Measurements from ENCODE around the gene HSF2BP. TPM values are rescaled to one million over a fixed set of nuclear protein-coding genes. Genes with fewer than 3 reads are reported as not detected.

The HSF2BP gene
- total RNA-seq, 4 donors from 2014 or later, result 0.29 to 5.7 (median 1.2) TPM; not detected in 1

GRCh38 chr21:43585514-43585913, 73.8 kb downstream of the HSF2BP start:
- no peaks in the 10 kb centered on the region for H3K27me3 ChIP-seq
- H3K4me1 ChIP-seq, result no peaks in the 10 kb centered on the region
- no peaks in the 10 kb centered on the region for H3K9me3 ChIP-seq
- peak overlapping the region; percentile 54 to 60 for H3K27ac ChIP-seq
- H3K36me3 ChIP-seq, result no peaks in the 10 kb centered on the region
- TF ChIP-seq CTCF (IDR thresholded peaks at IDR 0.05), result no peak
- TF ChIP-seq POLR2A (IDR thresholded peaks at IDR 0.05), result no peak
- intact Hi-C loops (cut with DNase I; ENCODE audit: low total_unique reads), result no loop called here
- no peak overlapping the region for H3K4me3 ChIP-seq
- no peak for DNase-seq

DNA sequence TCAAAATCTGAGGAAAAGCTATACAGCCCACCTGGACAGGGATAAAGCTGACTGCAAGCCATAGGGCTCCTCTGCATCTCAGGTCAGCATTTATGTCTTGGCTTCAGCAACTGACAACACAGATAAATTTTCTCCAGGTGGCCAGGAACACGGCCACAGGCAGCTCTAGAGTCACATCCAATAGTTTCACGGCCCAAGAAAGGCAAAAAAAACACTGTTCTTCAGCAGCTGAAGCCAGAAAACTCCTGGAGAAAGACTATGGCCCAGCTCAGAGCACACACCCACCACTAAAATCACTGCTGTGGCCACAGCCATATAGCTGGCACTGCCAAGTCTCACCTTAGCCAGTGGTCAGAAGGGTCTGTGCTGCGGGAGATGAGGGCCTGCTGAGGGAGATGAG, 77.8 kb downstream of the HSF2BP start:
- intact Hi-C loops (cut with DNase I; ENCODE audit: low total_unique reads), result no loop called here

GRCh38 chr21:43578677-43579303, 80.5 kb downstream of the HSF2BP start:
- DNase-seq, result no peak
- Histone ChIP-seq H3K4me3 (no peak overlapping the region), H3K27ac (no peak overlapping the region), H3K9me3 (no peaks in the 10 kb centered on the region), H3K36me3 (no peaks in the 10 kb centered on the region), H3K27me3 (no peaks in the 10 kb centered on the region), H3K4me1 (peaks cover 0 to 5% of the 10 kb centered on the region in 2 donors)
- intact Hi-C loops (cut with DNase I; ENCODE audit: low total_unique reads), result no loop called here
- TF ChIP-seq CTCF (IDR thresholded peaks at IDR 0.05) (no peak), POLR2A (IDR thresholded peaks at IDR 0.05) (no peak)

More for the DNA sequence above, 77.8 kb downstream of the HSF2BP start:
- TF ChIP-seq CTCF (IDR thresholded peaks at IDR 0.05) (no peak), POLR2A (IDR thresholded peaks at IDR 0.05) (no peak)
- no peak for DNase-seq
- Histone ChIP-seq H3K9me3 (no peaks in the 10 kb centered on the region), H3K27me3 (no peaks in the 10 kb centered on the region), H3K4me1 (no peaks in the 10 kb centered on the region), H3K36me3 (no peaks in the 10 kb centered on the region), H3K27ac (peak overlapping the region; percentile 59 to 69), H3K4me3 (no peak overlapping the region)

DNA sequence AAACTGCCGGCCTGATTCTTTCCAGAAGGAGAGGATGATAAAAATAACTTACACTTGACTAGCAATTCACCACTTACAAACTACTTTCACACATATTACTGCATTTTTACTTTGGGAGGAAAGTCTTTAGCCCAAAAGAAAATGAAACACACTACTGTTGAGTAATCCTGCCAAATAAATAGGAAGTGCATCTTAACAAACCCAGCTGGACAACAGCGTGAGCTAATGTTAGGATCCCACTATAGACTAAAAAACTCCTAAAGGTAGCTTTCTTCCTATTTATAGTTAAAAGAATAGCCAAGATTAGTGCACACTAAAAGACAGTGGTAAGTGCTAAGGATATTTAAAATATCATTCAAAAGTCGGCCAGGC, 83.8 kb downstream of the HSF2BP start:
- H3K36me3 ChIP-seq, result no peaks in the 10 kb centered on the region
- no peaks in the 10 kb centered on the region for H3K27me3 ChIP-seq
- H3K4me1 ChIP-seq, result peaks cover 0 to 5% of the 10 kb centered on the region in 2 donors
- TF ChIP-seq POLR2A (IDR thresholded peaks at IDR 0.05) (no peak), CTCF (IDR thresholded peaks at IDR 0.05) (no peak)
- DNase-seq, result no peak
- peak overlapping the region; percentile 91 to 92 for H3K27ac ChIP-seq
- intact Hi-C loops (cut with DNase I; ENCODE audit: low total_unique reads), result no loop called here
- no peak overlapping the region for H3K4me3 ChIP-seq
- H3K9me3 ChIP-seq, result no peaks in the 10 kb centered on the region

- peak; percentile 59 to 76 for DNase-seq
- H3K9me3 ChIP-seq, result no peaks in the 10 kb centered on the region
- no peaks in the 10 kb centered on the region for H3K27me3 ChIP-seq
- TF ChIP-seq CTCF (IDR thresholded peaks at IDR 0.05), result no peak
- peak in 1 of 2 donors; percentile 12 for TF ChIP-seq POLR2A (IDR thresholded peaks at IDR 0.05)
- intact Hi-C loops (cut with DNase I; ENCODE audit: low total_unique reads), result no loop called here
- peak overlapping the region; percentile 91 to 92 for H3K27ac ChIP-seq
- H3K36me3 ChIP-seq, result no peaks in the 10 kb centered on the region
- H3K4me3 ChIP-seq, result no peak overlapping the region
- peaks cover 0 to 5% of the 10 kb centered on the region in 2 donors for H3K4me1 ChIP-seq
Observed at GRCh38 chr21:43574741-43575472, 84.4 kb downstream of the HSF2BP start.
